K562 (cell line): Measurements from ENCODE around the gene C10orf90. TPM values are rescaled to one million over a fixed set of nuclear protein-coding genes. Genes with fewer than 3 reads are reported as not detected.

ENCODE experiments used
- ATAC-seq: fragments of 200-7000 bp; cut with Tn5 transposase; 3 replicates; pipeline ENCODE4 v1.9.1; 2020; ENCODE audit warnings: moderate library complexity
- BruUV-seq: library from RNA; stranded (reverse); fragments of 400-500 nt; replicated peaks from 2 replicates; lab custom pipeline; 2021; lab: Mats Ljungman, UMichigan
- CTCF ChIA-PET: fragments of 300-600 bp; formaldehyde crosslinking; extraction: SDS; loops from one replicate; lab custom pipeline; 2021; ENCODE audit warnings: low intra/inter-chr PET ratio; lab: Yijun Ruan, JAX
- POLR2A ChIA-PET: fragments of 300-600, 350-650 bp; sonication (Branson Sonifier 250); formaldehyde crosslinking; extraction: SDS; loops from one replicate; lab custom pipeline; 2021; ENCODE audit warnings: antibody characterized with exemption, inconsistent platforms; lab: Yijun Ruan, JAX
- DNase-seq, 4 experiments: peaks; one replicate each; pipeline versions ENCODE4 v3.0.0 to v3.0.0-alpha.2; 2011 to 2018; ENCODE audit warnings: low spot score in 3 of 4, mixed read lengths in 3 of 4; ENCODE audit errors: extremely low read depth in 1 of 4
- FAIRE-seq: peaks from 2 replicates; lab custom pipeline; 2011; peaks lifted over from hg19 to GRCh38; lab: Jason Lieb, UNC
- H2AFZ ChIP-seq: 2 replicates; pipeline ENCODE4 v1.6.0; 2011; ENCODE audit warnings: low read depth, low read length, control low read depth, inconsistent platforms
- H3K27ac ChIP-seq: fragments of 200-600 bp; 3 replicates; pipeline ENCODE4 v1.8.0; 2011; ENCODE audit warnings: low read depth, mild to moderate bottlenecking, control low read depth, inconsistent platforms, low read length, moderate library complexity, mixed read lengths; ENCODE audit errors: extremely low read depth
- H3K27me3 ChIP-seq, 2 experiments: fragments of 300-600 bp in 1 of 2; 2 replicates in 1 of 2; 3 replicates in 1 of 2; pipeline versions ENCODE4 v1.6.0 to v1.8.0; 2011; ENCODE audit warnings: inconsistent platforms in 2 of 2, low read length in 2 of 2, mild to moderate bottlenecking in 1 of 2, mixed read lengths in 1 of 2, moderate library complexity in 1 of 2; ENCODE audit not compliant: control insufficient read depth in 2 of 2, insufficient read depth in 2 of 2
- H3K36me3 ChIP-seq: fragments of 300-600 bp; 3 replicates; pipeline ENCODE4 v1.8.0; 2011; ENCODE audit warnings: mild to moderate bottlenecking, low read length, inconsistent platforms; ENCODE audit not compliant: control insufficient read depth, insufficient read depth
- H3K4me1 ChIP-seq, 2 experiments: fragments of 200-600 bp in 1 of 2; replicated peaks in 1 of 2; 2 replicates in 1 of 2; 3 replicates in 1 of 2; pipeline versions ENCODE4 v1.5.1 to v1.8.0; 2011; ENCODE audit warnings: inconsistent platforms in 2 of 2, low read length in 2 of 2, mild to moderate bottlenecking in 1 of 2, mixed read lengths in 1 of 2, moderate library complexity in 1 of 2; ENCODE audit not compliant: control insufficient read depth in 2 of 2, insufficient read depth in 2 of 2
- H3K4me2 ChIP-seq: 2 replicates; pipeline ENCODE4 v1.6.1; 2011; ENCODE audit warnings: low read length, control low read depth, inconsistent platforms, mixed read lengths; ENCODE audit not compliant: insufficient read depth
- H3K4me3 ChIP-seq: fragments of 200-600 bp; sonication (generic), shearing (Covaris generic); 2 replicates; pipeline ENCODE4 v1.5.1; 2016; ENCODE audit warnings: control low read depth, inconsistent platforms
- H3K79me2 ChIP-seq: fragments of 200-600 bp; 3 replicates; pipeline ENCODE4 v1.8.0; 2011; ENCODE audit warnings: low read length, inconsistent platforms; ENCODE audit not compliant: control insufficient read depth, insufficient read depth
- H3K9ac ChIP-seq, 2 experiments: 2 replicates each; pipeline versions ENCODE4 v1.6.0 to v1.6.1; 2011; ENCODE audit warnings: low read depth in 2 of 2, low read length in 2 of 2, control low read depth in 1 of 2, inconsistent platforms in 1 of 2, mild to moderate bottlenecking in 1 of 2, mixed read lengths in 1 of 2; ENCODE audit not compliant: insufficient read depth in 1 of 2
- H3K9me1 ChIP-seq: one replicate; pipeline ENCODE4 v1.6.0; 2011; ENCODE audit warnings: inconsistent platforms, mild to moderate bottlenecking, low read length, moderate library complexity; ENCODE audit not compliant: control insufficient read depth, insufficient read depth
- H3K9me3 ChIP-seq: replicated peaks from 2 replicates; pipeline ENCODE4 v1.5.1; 2011; ENCODE audit warnings: low read depth, low read length, inconsistent platforms; ENCODE audit not compliant: control insufficient read depth, insufficient read depth
- H4K20me1 ChIP-seq: replicated peaks from 2 replicates; pipeline ENCODE4 v1.6.1; 2011; ENCODE audit warnings: low read length, inconsistent platforms, mixed read lengths; ENCODE audit not compliant: control insufficient read depth, insufficient read depth
- COPS2 ChIP-seq: fragments of 450-650 bp; conservative IDR thresholded peaks from 2 replicates; pipeline ENCODE4 v1.6.1; 2016; ENCODE audit warnings: mild to moderate bottlenecking, moderate library complexity
- FOXA3 ChIP-seq, 2 experiments: fragments of 450-650 bp in 1 of 2; sonication (generic) in 1 of 2; formaldehyde crosslinking; IDR thresholded peaks in 1 of 2; conservative IDR thresholded peaks in 1 of 2; 2 replicates each; pipeline versions ENCODE4 v1.4.0 to v1.8.0; 2020 to 2022; ENCODE audit warnings: mild to moderate bottlenecking in 2 of 2, missing genetic modification reagents in 1 of 2
- HDAC2 ChIP-seq: fragments of 450-650 bp; IDR thresholded peaks from 2 replicates; pipeline ENCODE4 v1.6.1; 2016; ENCODE audit warnings: mild to moderate bottlenecking
- KAT8 ChIP-seq: fragments of 450-650 bp; IDR thresholded peaks from 2 replicates; pipeline ENCODE4 v1.6.1; 2016; ENCODE audit warnings: low read depth, mild to moderate bottlenecking
- SOX6 ChIP-seq: fragments of 450-650 bp; IDR thresholded peaks from 2 replicates; pipeline ENCODE4 v1.6.1; 2014; ENCODE audit warnings: mild to moderate bottlenecking
- WGBS: fragments of 100-300 bp; shearing (Covaris generic); methylation state at CpG from one replicate; pipeline ENCODE4 v1.1.6; 2016; ENCODE audit warnings: low coverage, mixed read lengths; ENCODE audit not compliant: insufficient coverage; ENCODE audit errors: missing lambda C conversion rate; 5-methylcytosine and 5-hydroxymethylcytosine counted together
- in situ Hi-C: fragments of 300-500 bp; cut with MboI; formaldehyde crosslinking; loops from 4 replicates; pipeline ENCODE4 v1.15.0; 2018; ENCODE audit warnings: inconsistent platforms, mixed read lengths
- intact Hi-C: fragments of 100-400 bp; cut with micrococcal nuclease; formaldehyde crosslinking; loops from 2 replicates; pipeline ENCODE4 v1.14.2; 2022
- polyA plus RNA-seq, 8 experiments: library from polyadenylated mRNA; depleted of rRNA in 4 of 8; stranded (reverse) in 5 of 8; unstranded in 3 of 8; fragments of >200 nt; fragmentation: Nextera tagmentation in 2 of 8; fragmentation: Illumina TruSeq in 1 of 8; extraction: Ambion mirVana in 2 of 8; extraction: Trizol in 1 of 8; gene quantifications; 2 replicates each; pipeline versions ENCODE4 v1.2.1 to v1.2.3, GENCODE V29; 2011 to 2014; ENCODE audit warnings: inconsistent platforms in 1 of 8, missing spikeins in 1 of 8
- total RNA-seq, 7 experiments: library from RNA; depleted of rRNA in 6 of 7; stranded (reverse); fragments of >200 nt in 6 of 7; fragmentation: Illumina TruSeq in 2 of 7; extraction: Trizol in 2 of 7; gene quantifications; 2 replicates each; pipeline versions ENCODE4 v1.2.1 to v1.2.3, GENCODE V29; 2011 to 2021; ENCODE audit warnings: low replicate concordance in 1 of 7
- TF ChIP-seq, protein P1 (sequence below): sonication (generic); formaldehyde crosslinking; IDR thresholded peaks from 2 replicates; pipeline ENCODE4 v1.9.0; 2022; ENCODE audit warnings: mild to moderate bottlenecking, missing genetic modification reagents
- TF ChIP-seq, protein P2 (sequence below): sonication (generic); formaldehyde crosslinking; IDR thresholded peaks from 2 replicates; pipeline ENCODE4 v1.8.0; 2022; ENCODE audit warnings: missing genetic modification reagents, mild to moderate bottlenecking, moderate library complexity, borderline replicate concordance
- TF ChIP-seq, protein P3 (sequence below): fragments of 250-450 bp; sonication (Bioruptor Pico); IDR thresholded peaks from 2 replicates; pipeline ENCODE4 v1.5.0; 2021

C10orf90 gene
- total and polyA plus RNA-seq, 9 of the 15 experiments (the other 6 are each of a cell fraction or from before 2014, with no cell fraction given) = not detected

DNA sequence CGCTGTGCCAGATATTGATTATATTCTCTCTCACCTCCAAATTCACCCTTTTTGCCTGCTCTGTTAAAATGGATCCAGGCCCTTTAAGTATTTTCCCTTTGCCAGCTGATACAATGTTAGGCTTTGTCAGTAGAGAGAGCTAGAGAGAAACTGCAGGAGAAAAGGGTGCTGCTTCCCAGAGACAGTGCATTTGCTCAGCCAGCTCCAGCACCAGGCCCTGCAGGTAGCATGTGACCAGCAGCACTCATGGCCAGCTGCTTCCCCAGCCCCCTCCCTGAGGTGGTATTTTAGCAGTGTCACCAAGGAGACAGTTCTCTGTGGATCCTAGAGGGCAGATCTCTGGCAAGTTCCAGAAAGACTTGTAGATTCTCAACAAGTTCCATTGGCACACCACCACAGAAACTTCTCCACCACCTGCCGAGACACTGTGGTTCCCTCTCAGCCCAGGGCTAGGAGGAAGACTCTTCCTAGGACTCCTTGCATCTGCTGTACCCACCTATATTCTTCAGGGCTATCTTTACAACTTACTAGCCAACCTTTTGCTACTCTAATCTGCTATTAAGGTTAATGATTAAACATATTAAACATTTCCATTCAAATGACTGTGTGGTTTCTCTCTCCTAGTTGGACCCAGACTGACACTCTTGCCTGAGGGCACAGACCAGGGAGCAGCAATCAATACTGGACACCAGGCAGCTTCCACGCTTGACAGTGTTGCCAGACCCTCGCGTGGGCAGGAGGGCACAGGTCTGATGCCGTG lies 246.6 kb downstream of the C10orf90 start:
- Histone ChIP-seq H3K27ac (no peak overlapping the region), H3K9me3 (no peaks in the 10 kb centered on the region)
- intact Hi-C loops = no loop called here
- TF ChIP-seq, protein P1, sequence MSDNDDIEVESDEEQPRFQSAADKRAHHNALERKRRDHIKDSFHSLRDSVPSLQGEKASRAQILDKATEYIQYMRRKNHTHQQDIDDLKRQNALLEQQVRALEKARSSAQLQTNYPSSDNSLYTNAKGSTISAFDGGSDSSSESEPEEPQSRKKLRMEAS (CRISPR knock-in tag) = no peak
- TF ChIP-seq FOXA3 (CRISPR knock-in tag; conservative IDR thresholded peaks at IDR 0.05 in 1 of 2, IDR thresholded peaks at IDR 0.05 in 1 of 2) (no peak), KAT8 (no peak), HDAC2 (no peak), SOX6 (no peak), COPS2 (no peak)
- TF ChIP-seq, protein P2, sequence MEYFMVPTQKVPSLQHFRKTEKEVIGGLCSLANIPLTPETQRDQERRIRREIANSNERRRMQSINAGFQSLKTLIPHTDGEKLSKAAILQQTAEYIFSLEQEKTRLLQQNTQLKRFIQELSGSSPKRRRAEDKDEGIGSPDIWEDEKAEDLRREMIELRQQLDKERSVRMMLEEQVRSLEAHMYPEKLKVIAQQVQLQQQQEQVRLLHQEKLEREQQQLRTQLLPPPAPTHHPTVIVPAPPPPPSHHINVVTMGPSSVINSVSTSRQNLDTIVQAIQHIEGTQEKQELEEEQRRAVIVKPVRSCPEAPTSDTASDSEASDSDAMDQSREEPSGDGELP = no peak
- TF ChIP-seq, protein P3, sequence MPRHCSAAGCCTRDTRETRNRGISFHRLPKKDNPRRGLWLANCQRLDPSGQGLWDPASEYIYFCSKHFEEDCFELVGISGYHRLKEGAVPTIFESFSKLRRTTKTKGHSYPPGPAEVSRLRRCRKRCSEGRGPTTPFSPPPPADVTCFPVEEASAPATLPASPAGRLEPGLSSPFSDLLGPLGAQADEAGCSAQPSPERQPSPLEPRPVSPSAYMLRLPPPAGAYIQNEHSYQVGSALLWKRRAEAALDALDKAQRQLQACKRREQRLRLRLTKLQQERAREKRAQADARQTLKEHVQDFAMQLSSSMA (CRISPR knock-in tag) = no peak
- TF ChIP-seq, all 486 proteins: peak for 0
- H3K9me1 ChIP-seq = no peaks in the 10 kb centered on the region
- no peaks in the 10 kb centered on the region for H3K4me1 ChIP-seq
- ChIA-PET POLR2A (no interaction called here), CTCF (no interaction called here)
- no peak overlapping the region for H3K4me2 ChIP-seq
- ATAC-seq (no peak), DNase-seq (no peak), FAIRE-seq (no peak)
- H3K4me3 ChIP-seq = no peak overlapping the region
- 0% methylated on average over 6 of the region's 6 CpGs for WGBS
- no peak overlapping the region for H2AFZ ChIP-seq
- no TSS peak for BruUV-seq
- in situ Hi-C loops = no loop called here
- H3K36me3 ChIP-seq = no peaks in the 10 kb centered on the region
- no peaks in the 10 kb centered on the region for H3K27me3 ChIP-seq
- no peak overlapping the region for H3K9ac ChIP-seq
- no peaks in the 10 kb centered on the region for H4K20me1 ChIP-seq
- H3K79me2 ChIP-seq = no peaks in the 10 kb centered on the region
